ENCODE measurements around the gene OBSCN. TPM values are rescaled to one million over a fixed set of nuclear protein-coding genes. Genes with fewer than 3 reads are reported as not detected.

The OBSCN gene
- total and polyA plus RNA-seq, 12 donors = 176 to 639 (median 407) TPM

DNA sequence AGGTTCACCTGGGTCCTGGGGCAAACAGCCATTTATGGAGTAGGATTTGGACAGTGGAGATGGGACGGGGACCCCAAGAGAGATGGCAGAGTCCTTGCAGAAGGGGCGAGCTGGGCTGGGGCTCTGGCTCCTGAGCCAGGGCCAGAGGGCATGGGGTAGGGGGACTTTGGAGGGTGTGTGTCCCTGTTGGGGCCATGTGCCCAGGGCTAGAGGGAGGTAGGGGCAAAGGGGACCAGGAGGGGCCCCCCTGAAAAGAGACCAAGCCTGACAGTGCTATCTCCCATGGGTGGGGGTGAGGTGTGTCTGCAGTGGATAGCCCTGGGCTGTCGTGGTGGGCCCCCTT is 106.4 kb downstream of the OBSCN start:
- H3K36me3 ChIP-seq = peaks cover 0 to 83% (median 8%) of the 10 kb centered on the region in 9 donors
- intact Hi-C loops (cut with DNase I) = no loop called here
- no peak for DNase-seq
- no peak overlapping the region for H3K4me3 ChIP-seq
- H3K27ac ChIP-seq = peak overlapping the region in 2 of 10 donors; percentile 12 to 13
- TF ChIP-seq, protein P1, sequence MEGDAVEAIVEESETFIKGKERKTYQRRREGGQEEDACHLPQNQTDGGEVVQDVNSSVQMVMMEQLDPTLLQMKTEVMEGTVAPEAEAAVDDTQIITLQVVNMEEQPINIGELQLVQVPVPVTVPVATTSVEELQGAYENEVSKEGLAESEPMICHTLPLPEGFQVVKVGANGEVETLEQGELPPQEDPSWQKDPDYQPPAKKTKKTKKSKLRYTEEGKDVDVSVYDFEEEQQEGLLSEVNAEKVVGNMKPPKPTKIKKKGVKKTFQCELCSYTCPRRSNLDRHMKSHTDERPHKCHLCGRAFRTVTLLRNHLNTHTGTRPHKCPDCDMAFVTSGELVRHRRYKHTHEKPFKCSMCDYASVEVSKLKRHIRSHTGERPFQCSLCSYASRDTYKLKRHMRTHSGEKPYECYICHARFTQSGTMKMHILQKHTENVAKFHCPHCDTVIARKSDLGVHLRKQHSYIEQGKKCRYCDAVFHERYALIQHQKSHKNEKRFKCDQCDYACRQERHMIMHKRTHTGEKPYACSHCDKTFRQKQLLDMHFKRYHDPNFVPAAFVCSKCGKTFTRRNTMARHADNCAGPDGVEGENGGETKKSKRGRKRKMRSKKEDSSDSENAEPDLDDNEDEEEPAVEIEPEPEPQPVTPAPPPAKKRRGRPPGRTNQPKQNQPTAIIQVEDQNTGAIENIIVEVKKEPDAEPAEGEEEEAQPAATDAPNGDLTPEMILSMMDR (IDR thresholded peaks at IDR 0.05) = no peak
- ATAC-seq = peak in 5 of 8 donors; percentile 3 to 20 (median 4)
- H3K27me3 ChIP-seq = no peaks in the 10 kb centered on the region
- 71 to 78% methylated on average over 3 of the region's 3 CpGs for WGBS, 2 donors
- peaks cover 0 to 11% (median 0%) of the 10 kb centered on the region in 11 donors for H3K9me3 ChIP-seq
- H3K4me1 ChIP-seq = peaks cover 0 to 16% (median 0%) of the 10 kb centered on the region in 9 donors

DNA sequence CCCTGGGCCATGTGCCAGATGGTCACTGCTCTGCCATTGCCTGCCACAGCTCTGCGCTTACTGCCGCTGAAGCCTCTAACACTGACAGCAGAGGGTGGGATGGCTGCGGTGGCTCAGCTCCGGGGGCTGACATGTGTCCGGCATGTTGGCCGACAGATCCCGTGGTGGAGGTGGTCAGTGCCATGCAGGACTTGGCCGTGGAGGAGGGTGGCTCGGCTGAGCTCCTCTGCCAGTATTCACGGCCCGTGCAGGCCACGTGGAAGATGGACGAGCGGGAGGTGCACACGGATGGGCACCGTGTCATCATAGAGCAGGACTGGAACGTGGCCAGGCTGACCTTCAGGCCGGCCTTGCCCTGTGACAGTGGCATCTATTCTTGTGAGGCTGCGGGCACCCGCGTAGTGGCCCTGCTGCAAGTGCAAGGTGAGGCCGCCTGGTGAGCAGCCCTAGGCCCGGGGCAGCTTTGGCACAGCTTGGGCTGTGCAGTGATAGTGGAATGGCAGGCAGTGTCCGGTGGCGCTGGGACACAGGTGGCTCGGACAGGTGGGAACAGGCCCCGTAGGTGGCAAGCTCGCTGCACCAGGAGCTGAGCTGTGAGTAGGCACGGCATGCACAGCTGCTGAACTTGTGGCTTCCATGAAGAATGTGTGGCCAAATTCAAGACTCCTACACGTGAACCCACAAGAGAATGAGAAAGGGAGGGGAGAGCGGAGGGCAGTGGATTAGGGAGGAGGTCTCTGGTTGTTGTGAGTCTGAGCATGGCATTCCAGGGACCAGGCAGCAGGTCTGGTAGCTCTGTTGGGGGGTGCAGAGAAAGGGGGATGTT is 107.0 kb downstream of the OBSCN start:
- DNase-seq = peak; percentile 26 to 32
- ATAC-seq = peak; percentile 15 to 66 (median 37)
- H3K4me1 ChIP-seq = peaks cover 0 to 16% (median 0%) of the 10 kb centered on the region in 9 donors
- intact Hi-C loops (cut with DNase I) = no loop called here
- H3K27ac ChIP-seq = peak overlapping the region in 4 of 10 donors; percentile 12 to 58 (median 20)
- H3K27me3 ChIP-seq = no peaks in the 10 kb centered on the region
- peaks cover 0 to 11% (median 0%) of the 10 kb centered on the region in 11 donors for H3K9me3 ChIP-seq
- H3K4me3 ChIP-seq = no peak overlapping the region
- TF ChIP-seq, protein P1 (IDR thresholded peaks at IDR 0.05) = no peak
- peaks cover 0 to 84% (median 13%) of the 10 kb centered on the region in 9 donors for H3K36me3 ChIP-seq
- 78 to 88% methylated on average over 31 of the region's 31 CpGs for WGBS, 2 donors

DNA sequence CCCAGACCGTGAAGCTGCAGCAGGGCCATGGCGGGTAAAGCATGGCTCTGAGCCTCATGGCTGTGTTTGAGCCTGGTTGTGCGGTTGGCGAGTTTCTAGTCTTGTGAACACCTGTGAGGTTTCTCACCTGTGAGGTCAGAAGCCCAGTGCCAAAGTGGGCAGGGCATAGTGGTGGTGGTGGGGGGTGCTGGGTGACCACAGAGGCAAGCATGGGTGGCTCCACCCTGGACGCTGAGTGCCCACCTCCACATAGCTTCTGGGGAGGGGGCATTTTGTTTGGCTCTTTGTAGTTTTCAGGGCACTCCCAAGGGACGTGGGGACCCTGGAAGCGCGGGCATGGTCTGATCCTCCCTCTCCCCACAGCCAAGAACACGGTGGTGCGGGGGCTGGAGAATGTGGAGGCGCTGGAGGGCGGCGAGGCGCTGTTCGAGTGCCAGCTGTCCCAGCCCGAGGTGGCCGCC is 107.7 kb downstream of the OBSCN start:
- peaks cover 0 to 11% (median 0%) of the 10 kb centered on the region in 11 donors for H3K9me3 ChIP-seq
- TF ChIP-seq, protein P1 (IDR thresholded peaks at IDR 0.05) = no peak
- no peaks in the 10 kb centered on the region for H3K27me3 ChIP-seq
- WGBS, 2 donors = 83 to 89% methylated on average over 13 to 17 of the region's 17 CpGs
- H3K4me1 ChIP-seq = peaks cover 0 to 16% (median 0%) of the 10 kb centered on the region in 9 donors
- DNase-seq (peak in 1 of 2 donors; percentile 3), ATAC-seq (no peak)
- intact Hi-C loops (cut with DNase I) = no loop called here
- H3K27ac ChIP-seq = peak overlapping the region in 1 of 10 donors; percentile 58
- H3K4me3 ChIP-seq = no peak overlapping the region
- peaks cover 0 to 84% (median 20%) of the 10 kb centered on the region in 9 donors for H3K36me3 ChIP-seq

DNA sequence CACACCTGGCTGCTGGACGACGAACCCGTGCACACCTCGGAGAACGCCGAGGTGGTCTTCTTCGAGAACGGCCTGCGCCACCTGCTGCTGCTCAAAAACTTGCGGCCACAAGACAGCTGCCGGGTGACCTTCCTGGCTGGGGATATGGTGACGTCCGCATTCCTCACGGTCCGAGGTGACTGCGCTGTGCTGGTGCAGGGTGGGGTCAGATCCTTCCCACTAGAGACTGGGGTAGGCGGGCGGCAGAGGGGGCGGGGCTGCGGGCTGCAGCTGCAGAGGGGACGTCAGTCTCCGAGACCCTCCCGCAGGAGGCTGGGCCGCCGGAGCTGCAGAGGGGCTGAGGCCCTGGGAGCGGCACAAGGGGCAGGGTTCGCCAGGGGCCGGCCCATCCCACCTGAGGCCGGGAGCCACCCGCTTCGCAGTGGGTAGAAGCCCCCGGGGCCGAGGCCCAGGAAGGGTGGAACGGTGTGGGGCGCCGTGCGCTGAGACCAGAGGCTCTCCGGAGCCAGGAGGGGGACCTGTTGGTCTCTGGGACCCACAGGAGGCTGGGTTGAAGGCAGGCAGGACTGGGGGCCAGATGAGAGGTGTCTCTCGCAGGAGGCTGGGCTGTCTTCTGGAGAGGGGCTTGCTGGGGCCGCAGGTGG is 108.2 kb downstream of the OBSCN start:
- TF ChIP-seq, protein P1 (IDR thresholded peaks at IDR 0.05) = no peak
- ATAC-seq (no peak), DNase-seq (peak in 1 of 2 donors; percentile 11)
- Histone ChIP-seq H3K27me3 (no peaks in the 10 kb centered on the region), H3K4me3 (no peak overlapping the region), H3K9me3 (peaks cover 0 to 11% (median 0%) of the 10 kb centered on the region in 11 donors), H3K27ac (no peak overlapping the region), H3K36me3 (peaks cover 0 to 84% (median 25%) of the 10 kb centered on the region in 9 donors), H3K4me1 (peaks cover 0 to 16% (median 0%) of the 10 kb centered on the region in 9 donors)
- intact Hi-C loops (cut with DNase I) = no loop called here
- 70 to 80% methylated on average over 40 of the region's 40 CpGs for WGBS, 2 donors
